ENCODE data around the gene LRRN2.

The LRRN2 gene

GRCh38 chr1:204663644-204664383 is 21.7 kb downstream of the LRRN2 start:
- H3K4me3 ChIP-seq (replicated peaks; ENCODE audit: low read depth, low read length), result no peak overlapping the region
- no peak for DNase-seq (ENCODE audit: extremely low read depth, low read depth)
- TF ChIP-seq, protein P1, sequence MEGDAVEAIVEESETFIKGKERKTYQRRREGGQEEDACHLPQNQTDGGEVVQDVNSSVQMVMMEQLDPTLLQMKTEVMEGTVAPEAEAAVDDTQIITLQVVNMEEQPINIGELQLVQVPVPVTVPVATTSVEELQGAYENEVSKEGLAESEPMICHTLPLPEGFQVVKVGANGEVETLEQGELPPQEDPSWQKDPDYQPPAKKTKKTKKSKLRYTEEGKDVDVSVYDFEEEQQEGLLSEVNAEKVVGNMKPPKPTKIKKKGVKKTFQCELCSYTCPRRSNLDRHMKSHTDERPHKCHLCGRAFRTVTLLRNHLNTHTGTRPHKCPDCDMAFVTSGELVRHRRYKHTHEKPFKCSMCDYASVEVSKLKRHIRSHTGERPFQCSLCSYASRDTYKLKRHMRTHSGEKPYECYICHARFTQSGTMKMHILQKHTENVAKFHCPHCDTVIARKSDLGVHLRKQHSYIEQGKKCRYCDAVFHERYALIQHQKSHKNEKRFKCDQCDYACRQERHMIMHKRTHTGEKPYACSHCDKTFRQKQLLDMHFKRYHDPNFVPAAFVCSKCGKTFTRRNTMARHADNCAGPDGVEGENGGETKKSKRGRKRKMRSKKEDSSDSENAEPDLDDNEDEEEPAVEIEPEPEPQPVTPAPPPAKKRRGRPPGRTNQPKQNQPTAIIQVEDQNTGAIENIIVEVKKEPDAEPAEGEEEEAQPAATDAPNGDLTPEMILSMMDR (IDR thresholded peaks at IDR 0.05; ENCODE audit: low read depth, low read length, missing control alignments), result no peak

DNA sequence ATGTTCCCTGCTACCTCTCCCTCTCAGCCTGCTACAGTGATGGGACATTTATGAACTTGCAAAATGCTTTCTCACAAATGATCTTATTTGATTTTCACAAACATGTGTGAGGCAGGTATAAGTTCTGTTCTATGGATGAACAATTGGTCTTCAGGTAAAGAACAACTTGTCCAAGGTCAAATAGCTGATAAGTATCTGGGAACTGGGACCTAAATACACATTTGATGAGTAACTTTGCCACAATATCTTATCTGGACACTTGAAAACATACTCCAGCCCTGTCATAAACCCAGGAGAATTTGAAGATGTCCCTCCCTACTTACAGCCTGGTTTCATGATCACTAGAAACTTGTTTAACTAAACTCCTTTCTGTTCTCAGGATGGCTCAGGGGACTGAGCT is 23.0 kb downstream of the LRRN2 start:
- H3K4me3 ChIP-seq (replicated peaks; ENCODE audit: low read depth, low read length), result no peak overlapping the region
- DNase-seq (ENCODE audit: extremely low read depth, low read depth), result no peak
- TF ChIP-seq, protein P1 (IDR thresholded peaks at IDR 0.05; ENCODE audit: low read depth, low read length, missing control alignments), result no peak

DNA sequence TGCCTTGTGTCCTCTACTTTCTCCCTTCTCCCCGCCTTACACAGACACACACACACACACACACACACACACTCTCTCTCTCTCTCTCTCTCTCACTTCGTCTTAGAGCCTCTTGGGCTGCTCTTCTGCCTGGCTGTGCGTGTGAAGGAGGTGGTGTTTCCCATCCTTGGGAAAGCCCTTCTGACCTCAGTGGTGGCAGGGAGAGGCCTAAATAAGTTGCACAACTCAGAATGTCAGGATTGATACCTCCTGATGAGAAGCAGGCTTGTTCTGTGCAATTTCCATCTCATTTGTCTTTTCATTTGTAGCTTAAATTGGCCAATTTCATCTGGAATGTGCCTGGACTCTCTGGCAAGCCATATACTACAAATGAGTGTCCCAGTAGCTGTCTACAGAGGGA is 25.0 kb downstream of the LRRN2 start:
- TF ChIP-seq, protein P1 (IDR thresholded peaks at IDR 0.05; ENCODE audit: low read depth, low read length, missing control alignments), result no peak
- no peak for DNase-seq (ENCODE audit: extremely low read depth, low read depth)
- no peak overlapping the region for H3K4me3 ChIP-seq (replicated peaks; ENCODE audit: low read depth, low read length)

- no peak overlapping the region for H3K4me3 ChIP-seq (replicated peaks; ENCODE audit: low read depth, low read length)
- TF ChIP-seq, protein P1 (IDR thresholded peaks at IDR 0.05; ENCODE audit: low read depth, low read length, missing control alignments), result no peak
- DNase-seq (ENCODE audit: extremely low read depth, low read depth), result no peak
These were observed 26.5 kb downstream of the LRRN2 start for GRCh38 chr1:204659056-204659455.

GRCh38 chr1:204658295-204658694 is 27.2 kb downstream of the LRRN2 start:
- TF ChIP-seq, protein P1 (IDR thresholded peaks at IDR 0.05; ENCODE audit: low read depth, low read length, missing control alignments), result no peak
- no peak for DNase-seq (ENCODE audit: extremely low read depth, low read depth)
- H3K4me3 ChIP-seq (replicated peaks; ENCODE audit: low read depth, low read length), result no peak overlapping the region

DNA sequence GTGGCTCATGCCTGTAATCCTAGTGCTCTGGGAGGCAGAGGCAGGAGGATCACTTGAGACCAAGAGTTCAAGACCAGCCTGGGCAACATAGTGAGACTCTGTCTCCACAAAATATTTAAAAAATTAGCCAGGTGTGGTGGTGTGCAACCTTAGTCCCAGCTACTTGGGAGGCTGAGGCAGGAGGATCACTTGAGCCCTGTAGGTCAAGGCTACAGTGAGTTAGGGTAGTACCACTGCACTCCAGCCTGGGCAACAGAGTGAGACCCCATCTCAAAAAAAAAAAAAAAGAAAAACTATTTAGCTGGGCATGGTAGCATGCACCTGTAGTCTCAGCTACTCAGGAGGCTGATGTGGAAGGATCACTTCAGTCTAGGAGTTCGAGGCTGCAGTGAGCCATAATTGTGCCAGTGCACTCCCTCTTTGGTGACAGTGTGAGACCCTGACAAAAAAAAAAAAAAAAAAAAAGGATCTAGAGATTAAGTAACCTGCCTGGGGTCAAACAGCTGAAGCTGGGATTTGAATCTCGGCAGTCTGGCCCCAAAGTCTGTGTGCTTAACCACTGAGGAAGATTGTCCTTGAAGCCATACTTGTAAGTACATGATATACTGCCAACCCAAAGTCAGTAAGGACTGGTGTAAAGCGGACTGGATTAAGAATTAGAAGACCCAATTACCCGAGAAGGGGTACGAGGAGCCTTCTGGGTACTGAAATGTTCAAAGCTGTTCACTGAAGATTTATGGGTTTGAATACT is 31.8 kb downstream of the LRRN2 start:
- H3K4me3 ChIP-seq (replicated peaks; ENCODE audit: low read depth, low read length), result no peak overlapping the region
- TF ChIP-seq, protein P1 (IDR thresholded peaks at IDR 0.05; ENCODE audit: low read depth, low read length, missing control alignments), result no peak
- no peak for DNase-seq (ENCODE audit: extremely low read depth, low read depth)
